HG03135 (cell line): ENCODE data around the gene DDX39B.
A peak's percentile ranks its signal among the peaks of the same experiment; 100 is the strongest.

ENCODE experiments used
- ATAC-seq: cut with Tn5 transposase; IDR thresholded peaks from one replicate; pipeline ENCODE4 v1.9.1; 2021; ENCODE audit warnings: mild to moderate bottlenecking, moderate library complexity; ENCODE audit not compliant: unreplicated experiment

DDX39B gene

GRCh38 chr6:31548544-31548873, 6.7 kb upstream of the DDX39B start:
- ATAC-seq = no peak

- ATAC-seq = no peak
Measured at GRCh38 chr6:31547727-31548543, 6.1 kb upstream of the DDX39B start.

- peak; percentile 53 for ATAC-seq
Measured at GRCh38 chr6:31546958-31547726, 5.3 kb upstream of the DDX39B start, which contains the start of gene NFKBIL1. Gene NFKBIL1, plus strand, starts transcription at chr6:31547608. Its CDS starts 87 bp downstream, at chr6:31547695.

- ATAC-seq = peak; percentile 46
Measured at GRCh38 chr6:31546339-31546957, 4.6 kb upstream of the DDX39B start, which contains the start of gene ATP6V1G2. Gene ATP6V1G2, minus strand, starts transcription at chr6:31546608. Its CDS starts 49 bp downstream, at chr6:31546559.

DNA sequence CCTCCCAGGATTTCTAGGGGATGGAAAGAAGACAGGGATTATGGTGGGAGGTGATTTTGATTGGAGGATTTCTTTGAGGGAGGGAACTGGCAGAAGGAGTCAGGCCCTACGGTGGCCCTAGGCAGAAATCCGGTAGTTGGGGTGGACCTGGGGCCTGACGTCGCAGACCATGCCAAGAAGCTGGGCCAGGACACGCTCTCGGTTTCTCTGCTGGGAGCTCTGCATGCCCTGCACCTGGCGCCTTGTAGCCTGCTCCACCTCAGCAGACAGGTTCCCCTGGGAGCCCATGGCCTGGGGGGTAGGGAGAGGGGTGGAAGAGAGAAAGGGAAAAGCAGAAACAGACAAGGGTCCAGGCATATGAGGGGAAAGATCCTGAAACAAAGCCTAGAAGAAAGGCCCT, 3.5 kb upstream of the DDX39B start:
- no peak for ATAC-seq

GRCh38 chr6:31544676-31545075, 2.9 kb upstream of the DDX39B start:
- no peak for ATAC-seq

DNA sequence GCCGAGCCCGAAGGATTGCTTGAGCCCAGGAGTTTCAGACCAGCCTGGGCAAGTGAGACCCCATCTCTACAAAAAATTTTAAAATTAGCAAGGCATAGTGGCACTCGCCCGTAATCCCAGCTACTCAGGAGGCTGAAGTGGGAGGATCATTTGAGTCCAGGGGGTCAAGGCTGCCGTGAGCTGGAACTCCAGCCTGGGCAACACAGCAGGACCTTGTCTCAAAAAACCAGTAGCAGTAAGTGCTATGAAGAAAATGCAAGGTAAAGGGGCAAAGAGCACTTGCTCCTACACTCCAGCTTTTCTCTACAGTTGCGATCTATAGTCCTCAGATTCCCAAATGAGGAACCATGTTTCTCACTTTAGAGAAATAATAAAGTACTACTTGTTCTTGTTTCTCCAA, 1.8 kb upstream of the DDX39B start:
- no peak for ATAC-seq

DNA sequence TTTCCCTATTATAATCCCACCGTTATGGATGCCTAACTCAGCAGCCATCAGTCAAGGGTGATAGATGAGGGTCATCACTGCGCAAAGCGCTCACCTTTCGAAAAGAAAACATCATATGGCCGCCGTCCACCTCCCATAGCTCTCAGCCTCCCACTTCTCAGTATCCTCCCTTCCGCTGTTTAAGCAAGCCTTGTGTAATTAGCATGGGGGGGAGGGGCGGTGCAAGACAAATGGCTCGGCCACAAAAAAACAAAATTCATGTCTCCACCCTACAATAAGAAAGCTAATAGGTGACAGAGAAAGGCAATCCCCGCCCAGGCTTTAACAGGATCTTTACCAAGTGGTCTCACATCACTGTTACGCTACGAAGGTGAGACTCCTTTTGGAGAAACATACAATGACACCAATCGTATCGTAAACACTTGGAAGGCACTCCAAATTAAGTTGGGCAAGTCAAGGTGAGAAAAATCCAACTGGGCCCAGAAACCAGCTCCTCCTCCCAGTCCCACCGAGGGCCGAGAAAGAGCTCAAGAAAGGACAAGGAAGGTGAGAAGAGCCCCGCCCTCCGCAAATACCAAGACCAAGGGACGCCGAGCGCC, 645 bp downstream of the DDX39B start:
- no peak for ATAC-seq

DNA sequence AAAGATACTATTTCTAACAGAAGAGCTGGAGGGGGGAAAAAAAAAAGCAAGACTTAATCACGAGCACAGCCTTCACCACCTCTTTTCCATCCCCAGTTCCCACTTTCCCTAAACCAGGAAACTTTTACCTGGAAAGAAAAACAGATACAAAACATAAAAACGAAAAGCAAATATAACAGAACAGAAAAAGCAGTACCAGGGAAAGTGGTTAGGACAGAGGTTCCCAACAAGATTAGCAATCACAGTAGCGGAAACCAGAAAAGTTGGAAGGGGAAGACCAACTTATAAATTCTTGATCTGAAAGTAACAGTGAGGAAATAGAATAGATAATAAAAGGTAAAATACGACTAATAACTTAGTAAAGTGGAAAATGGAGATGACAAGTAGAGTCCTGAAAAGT, 1.2 kb downstream of the DDX39B start:
- ATAC-seq = no peak

DNA sequence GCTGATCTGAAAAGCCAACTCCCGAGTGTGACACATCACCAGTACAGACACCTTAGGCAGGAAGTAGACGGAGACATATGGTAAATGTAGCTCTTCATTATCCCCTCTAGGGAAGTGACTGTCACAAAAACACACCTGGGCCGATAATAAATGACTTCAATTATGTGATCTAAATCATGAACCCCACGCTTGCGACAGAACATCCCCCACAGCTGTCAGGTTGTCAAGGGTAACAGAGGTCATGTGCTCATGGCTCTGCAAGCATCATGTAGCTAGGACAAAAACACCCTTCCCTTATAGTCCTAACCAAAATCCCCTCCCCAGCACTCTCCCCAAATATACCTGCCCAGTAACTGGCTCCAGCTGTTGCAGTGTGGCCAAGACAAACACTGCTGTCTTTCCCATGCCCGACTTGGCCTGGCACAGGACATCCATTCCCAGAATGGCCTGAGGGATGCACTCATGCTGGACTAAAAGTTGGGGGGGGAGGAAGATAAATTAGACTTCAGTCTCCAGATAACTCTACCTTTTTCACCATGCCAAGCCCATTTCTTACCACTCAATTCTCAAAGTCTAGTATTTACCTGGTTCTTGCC, 2.9 kb downstream of the DDX39B start:
- ATAC-seq = no peak

DNA sequence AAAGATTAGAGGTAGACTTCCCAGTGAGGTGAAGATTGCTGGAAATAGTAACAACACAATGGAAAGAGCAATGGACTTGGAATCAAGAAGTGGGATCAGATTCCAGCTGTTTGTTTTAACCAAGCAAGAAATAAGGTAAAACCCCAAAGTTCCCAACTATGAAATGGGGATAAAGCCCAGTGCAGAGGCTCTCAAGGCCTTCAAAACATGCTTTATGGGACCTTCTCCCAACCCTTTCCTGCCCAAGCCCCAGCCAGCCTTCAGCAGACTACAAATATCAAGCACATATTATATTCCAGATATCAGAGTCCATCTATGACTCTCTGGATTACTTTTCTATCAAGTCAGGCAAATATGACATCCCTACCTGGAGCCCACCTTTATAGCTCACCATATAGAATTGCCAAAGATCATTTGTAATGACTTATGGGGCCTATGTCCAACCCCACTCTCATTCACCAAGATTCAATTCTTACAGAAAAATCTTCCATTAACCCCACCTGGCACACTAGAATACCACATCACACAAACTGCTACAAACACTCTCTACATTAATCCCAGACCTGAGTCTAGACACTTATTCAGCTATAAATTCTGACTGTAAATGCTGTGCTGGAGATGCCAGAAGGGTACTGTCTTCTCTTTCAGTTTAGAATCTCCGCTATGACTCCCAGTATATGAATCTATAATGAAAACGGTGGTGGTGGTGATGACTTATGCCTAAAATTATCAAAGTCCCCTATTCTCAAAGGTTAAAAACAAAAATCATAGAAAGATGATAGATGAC, 6.1 kb downstream of the DDX39B start:
- ATAC-seq = no peak

DNA sequence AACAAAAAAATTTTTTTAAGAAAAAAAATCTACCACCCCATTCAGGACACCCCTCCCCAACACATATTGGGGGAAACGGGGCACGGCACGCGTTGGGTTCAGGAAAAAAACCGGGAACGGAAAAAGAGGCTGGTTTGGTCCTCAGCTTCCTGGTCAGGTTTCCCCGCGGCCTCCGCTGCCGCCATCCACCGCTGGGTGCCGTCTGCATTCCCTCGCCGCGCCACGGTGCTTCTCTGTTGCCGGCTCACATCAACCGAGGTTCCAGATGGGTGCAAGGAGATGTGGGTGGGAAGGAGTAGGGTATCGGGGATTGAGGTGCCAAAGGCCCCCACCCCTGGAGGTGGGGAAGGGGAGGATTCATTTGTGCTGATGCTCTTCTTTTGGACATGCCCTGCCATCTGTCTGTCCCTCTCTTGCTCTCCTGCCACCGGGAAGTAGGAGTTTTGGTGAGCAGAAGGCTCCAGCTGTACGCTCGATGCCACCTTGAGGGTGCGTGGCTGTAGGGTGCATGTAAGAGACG, 7.2 kb downstream of the DDX39B start:
- ATAC-seq = no peak

DNA sequence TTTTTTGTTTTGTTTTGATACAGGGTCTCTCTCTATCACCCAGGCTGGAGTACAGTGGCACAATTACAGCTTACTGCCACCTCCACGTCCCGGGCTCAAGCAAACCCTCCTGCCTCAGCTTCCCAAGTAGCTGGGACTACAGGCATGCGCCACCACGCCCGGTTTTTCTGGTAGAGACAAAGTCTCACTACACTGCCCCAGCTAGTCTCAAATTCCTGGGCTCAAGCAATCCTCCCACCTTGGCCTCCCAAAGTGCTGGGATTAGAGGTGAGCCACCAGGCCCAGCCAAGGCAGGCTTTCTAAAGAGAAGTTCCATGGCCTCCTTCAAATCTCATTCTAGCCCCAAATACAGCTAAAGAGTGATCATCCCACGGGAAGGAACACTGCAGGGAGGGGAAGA, 7.8 kb downstream of the DDX39B start:
- no peak for ATAC-seq

DNA sequence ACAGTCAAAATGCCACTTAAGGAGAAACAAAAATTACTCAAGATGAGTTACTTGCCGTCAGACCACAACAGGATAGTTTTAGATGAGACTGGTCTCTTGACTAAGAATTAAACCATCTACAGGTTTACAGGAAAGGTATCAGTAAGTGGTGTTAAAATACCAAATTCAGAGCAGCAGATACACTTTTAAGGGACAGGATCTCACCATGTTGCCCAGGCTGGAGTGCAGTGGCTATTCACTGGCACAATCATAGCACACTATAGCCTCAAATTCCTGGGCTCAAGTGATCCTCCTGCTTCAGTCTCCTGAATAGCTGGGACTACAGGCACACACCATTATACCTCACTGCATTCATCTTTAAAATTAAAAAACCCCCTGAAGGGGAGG, 8.4 kb downstream of the DDX39B start:
- no peak for ATAC-seq

DNA sequence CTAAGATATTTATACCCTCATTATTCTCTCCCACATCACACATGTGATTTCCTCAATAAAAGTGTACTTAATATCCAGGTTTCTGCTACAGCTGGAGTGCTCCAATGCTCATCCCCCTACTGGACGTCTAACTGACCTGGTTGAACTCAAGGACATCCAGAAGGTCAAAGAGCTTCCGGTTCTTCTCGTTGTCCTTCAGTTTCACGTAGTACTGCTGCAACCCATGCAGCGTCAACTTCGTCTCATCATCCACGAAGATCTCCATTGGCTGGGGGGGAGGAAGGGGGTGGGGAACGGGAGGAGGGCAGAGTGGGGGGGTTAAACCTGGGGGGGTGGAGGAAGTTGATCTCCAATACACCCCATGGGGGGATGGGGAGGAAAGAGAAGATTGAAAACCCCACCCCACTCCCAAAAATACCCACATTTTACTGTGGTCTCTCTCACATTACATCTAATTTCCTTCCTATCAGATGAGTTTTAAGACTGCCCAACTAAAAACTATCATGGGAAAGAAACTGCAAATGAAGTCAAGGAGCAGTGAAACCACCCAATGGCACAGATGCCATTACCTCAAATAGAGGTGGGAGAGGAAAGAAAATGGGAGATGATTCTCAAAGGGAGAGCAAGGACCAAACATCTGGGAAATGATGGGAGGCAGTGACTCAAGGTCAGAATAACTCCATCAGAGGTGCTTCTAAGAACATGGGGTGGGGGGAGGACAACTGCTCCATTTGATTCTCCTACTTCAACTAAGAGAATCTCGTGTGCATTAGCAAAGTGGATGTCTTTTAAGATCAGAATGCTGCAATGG, 9.0 kb downstream of the DDX39B start:
- ATAC-seq = no peak

GRCh38 chr6:31531771-31532643, 9.8 kb downstream of the DDX39B start:
- no peak for ATAC-seq

DNA sequence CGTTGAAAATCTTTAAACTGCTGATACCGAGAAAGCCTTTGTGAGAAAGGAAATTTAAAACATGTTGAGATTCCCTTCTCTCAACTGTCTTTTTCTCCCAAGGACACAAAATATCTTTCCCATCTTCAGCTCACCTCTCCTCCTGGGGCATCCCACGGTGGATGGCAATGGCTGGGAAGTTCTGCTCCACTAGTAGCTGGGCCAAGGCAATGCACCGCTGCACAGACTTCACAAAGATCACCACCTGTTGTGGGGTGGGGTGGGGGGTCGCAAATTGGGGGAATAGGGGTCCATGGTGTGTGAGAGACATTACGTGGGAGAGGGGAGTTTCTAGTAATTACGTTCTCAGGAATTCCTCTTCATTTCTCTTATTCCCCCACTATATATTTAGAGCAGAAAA, 10.6 kb downstream of the DDX39B start:
- ATAC-seq = no peak

DNA sequence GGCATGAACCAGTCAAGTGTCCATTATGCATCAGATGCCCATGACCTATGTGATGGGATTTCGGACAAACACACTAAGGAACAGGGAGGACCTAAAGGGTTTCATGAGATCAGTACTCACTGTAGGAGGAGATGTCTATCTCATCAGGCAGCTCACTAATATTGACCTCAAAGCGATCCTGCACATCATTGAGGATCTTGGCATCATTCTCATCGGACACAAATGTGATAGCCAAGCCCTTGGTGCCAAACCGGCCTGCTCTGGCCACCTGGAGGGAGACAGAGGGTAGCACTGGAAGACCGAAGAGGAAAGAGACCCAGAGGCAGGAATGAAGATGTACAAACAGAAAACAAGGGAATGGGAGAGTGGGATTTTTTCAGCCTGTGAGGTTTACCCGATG, 11.1 kb downstream of the DDX39B start:
- ATAC-seq = no peak
